ENCODE measurements around the gene IP6K3.

- TF ChIP-seq FOXP2 (optimal IDR thresholded peaks at IDR 0.05; ENCODE audit: borderline replicate concordance, extremely low read depth, extremely low read length, insufficient read depth) (no peak), TAF1 (IDR thresholded peaks at IDR 0.05; ENCODE audit: borderline replicate concordance, insufficient read depth, low read length) (no peak), SIN3A (IDR thresholded peaks at IDR 0.05; ENCODE audit: borderline replicate concordance, insufficient read depth, low read length) (no peak)
- TF ChIP-seq, protein P1, sequence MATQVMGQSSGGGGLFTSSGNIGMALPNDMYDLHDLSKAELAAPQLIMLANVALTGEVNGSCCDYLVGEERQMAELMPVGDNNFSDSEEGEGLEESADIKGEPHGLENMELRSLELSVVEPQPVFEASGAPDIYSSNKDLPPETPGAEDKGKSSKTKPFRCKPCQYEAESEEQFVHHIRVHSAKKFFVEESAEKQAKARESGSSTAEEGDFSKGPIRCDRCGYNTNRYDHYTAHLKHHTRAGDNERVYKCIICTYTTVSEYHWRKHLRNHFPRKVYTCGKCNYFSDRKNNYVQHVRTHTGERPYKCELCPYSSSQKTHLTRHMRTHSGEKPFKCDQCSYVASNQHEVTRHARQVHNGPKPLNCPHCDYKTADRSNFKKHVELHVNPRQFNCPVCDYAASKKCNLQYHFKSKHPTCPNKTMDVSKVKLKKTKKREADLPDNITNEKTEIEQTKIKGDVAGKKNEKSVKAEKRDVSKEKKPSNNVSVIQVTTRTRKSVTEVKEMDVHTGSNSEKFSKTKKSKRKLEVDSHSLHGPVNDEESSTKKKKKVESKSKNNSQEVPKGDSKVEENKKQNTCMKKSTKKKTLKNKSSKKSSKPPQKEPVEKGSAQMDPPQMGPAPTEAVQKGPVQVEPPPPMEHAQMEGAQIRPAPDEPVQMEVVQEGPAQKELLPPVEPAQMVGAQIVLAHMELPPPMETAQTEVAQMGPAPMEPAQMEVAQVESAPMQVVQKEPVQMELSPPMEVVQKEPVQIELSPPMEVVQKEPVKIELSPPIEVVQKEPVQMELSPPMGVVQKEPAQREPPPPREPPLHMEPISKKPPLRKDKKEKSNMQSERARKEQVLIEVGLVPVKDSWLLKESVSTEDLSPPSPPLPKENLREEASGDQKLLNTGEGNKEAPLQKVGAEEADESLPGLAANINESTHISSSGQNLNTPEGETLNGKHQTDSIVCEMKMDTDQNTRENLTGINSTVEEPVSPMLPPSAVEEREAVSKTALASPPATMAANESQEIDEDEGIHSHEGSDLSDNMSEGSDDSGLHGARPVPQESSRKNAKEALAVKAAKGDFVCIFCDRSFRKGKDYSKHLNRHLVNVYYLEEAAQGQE (IDR thresholded peaks at IDR 0.05; ENCODE audit: insufficient read depth in 1 of 2, low read depth in 2 of 2, low read length in 2 of 2), result no peak
Measured at GRCh38 chr6:33742092-33742491, 4.6 kb downstream of the IP6K3 start.

All from PFSK-1 (cell line).